Stimulated activated CD4-positive, alpha-beta T cell treated with anti-CD3 and anti-CD28 coated beads, TNF-alpha, amount 100 ng/mL, for 24 hours (primary cell): ENCODE data around the gene TM4SF1.
"Not testable (repeated sequence)": the region's sequence is repeated elsewhere in the genome, so short reads cannot be mapped to it uniquely, and the experiment has no call there.

Source experiments
- DNase-seq, 3 experiments: peaks; one replicate each; pipeline ENCODE4 v3.0.0-alpha.2; 2020; ENCODE audit warnings: low read depth in 3 of 3

The TM4SF1 gene

GRCh38 chr3:149343951-149344350, 33.5 kb downstream of the TM4SF1 start:
- DNase-seq: no peak

- DNase-seq: no peak
These were observed 34.8 kb downstream of the TM4SF1 start for GRCh38 chr3:149342413-149343380.

DNA sequence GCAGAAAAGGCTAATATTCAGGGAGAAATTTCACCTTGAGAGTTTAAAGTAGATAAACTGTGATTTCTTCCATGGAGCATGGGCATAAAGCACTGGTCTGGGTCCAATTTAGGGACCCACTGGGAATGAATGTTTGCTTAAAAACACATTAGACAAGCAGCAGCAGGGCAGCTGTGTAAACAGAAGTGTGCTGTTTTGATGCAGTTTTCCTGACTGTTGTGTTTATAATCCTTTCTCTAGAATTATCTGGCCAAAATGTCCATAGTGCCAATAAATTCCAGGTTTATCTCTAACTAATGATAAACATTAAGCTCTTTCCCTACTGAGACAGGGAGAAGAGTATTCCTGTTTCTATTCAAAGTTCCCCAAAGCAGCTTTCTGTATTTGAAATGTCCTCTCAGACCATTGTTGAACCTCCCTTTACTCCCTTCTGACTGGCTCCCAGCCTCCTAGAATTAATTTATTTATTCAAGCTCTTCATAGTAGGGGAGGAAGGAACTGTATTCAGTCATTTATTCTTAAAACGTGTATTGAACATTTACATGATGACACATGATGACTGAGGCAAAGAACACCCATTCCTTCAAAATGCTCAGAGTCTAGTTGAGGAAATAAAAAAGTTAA, 37.0 kb downstream of the TM4SF1 start:
- DNase-seq: no peak

GRCh38 chr3:149339931-149340309, 37.5 kb downstream of the TM4SF1 start:
- DNase-seq: no peak

DNA sequence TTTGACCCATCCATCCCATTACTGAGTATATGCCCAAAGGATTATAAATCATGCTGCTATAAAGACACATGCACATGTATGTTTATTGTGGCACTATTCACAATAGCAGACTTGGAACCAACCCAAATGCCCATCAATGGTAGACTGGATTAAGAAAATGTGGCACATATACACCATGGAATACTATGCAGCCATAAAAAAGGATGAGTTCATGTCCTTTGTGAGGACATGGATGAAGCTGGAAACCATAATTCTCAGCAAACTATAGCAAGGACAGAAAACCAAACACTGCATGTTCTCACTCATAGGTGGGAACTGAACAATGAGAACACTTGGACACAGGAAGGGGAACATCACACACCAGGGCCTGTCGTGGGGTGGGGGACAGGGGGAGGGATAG, 40.0 kb downstream of the TM4SF1 start:
- DNase-seq: not testable (repeated sequence)

DNA sequence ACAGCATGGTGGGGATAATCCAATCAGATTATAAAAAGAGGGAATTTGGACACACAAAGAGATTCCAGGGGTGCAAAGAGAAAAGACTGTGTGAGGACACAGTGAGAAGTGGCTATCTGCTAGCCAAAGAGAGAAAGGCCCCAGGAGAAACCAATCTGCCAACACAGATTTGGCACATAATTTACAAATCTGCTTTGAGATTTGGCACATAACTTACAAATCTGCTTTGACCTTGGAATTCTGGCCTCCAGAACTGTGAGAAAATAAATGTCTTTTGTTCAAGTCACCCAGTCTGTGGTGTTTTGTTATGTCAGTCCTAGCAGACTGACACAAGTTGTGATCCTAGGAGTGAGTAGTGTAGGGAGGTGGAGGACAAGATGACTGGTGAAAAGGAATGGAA, 40.5 kb downstream of the TM4SF1 start:
- no peak for DNase-seq

DNA sequence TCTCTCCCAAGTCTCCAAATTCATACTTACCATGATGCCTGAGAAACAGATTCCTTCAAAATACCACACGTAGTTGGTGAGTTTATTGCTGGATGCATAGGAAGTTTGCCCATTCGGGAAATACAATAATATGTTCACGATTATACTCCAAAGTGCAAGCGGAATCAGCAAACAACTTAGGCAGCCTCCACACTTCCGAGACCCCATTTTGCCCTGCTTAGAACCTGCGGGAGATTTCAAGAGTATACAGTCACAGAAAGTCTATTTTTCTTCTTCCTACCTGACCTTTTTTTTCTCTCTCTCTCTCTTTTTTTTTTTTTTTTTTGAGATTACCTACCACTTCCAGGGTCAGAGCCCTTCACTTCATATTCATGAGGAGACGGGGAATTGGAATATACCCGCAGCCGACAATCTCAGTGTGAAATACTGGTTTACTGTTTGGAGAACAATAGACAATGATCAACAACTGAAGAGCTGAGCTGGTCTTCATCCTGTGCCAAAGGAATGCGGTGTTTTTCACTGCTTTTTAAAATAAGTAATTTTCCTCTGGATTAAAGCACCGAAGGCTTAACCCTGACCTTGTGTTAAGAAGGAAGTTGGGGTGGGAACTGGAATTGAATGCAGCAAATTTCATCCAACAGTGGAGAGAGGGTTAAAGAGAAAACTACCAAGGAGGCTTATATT, 44.1 kb downstream of the TM4SF1 start, which contains the start of gene TM4SF18:
Gene TM4SF18 (minus strand): TSS at position 461 of the 684 bp plus-strand sequence. CDS start 254 bp downstream, at position 207.
- DNase-seq: no peak

GRCh38 chr3:149332771-149333170, 44.7 kb downstream of the TM4SF1 start:
- no peak for DNase-seq

- DNase-seq: no peak
These were observed 45.2 kb downstream of the TM4SF1 start for GRCh38 chr3:149332227-149332765.

DNA sequence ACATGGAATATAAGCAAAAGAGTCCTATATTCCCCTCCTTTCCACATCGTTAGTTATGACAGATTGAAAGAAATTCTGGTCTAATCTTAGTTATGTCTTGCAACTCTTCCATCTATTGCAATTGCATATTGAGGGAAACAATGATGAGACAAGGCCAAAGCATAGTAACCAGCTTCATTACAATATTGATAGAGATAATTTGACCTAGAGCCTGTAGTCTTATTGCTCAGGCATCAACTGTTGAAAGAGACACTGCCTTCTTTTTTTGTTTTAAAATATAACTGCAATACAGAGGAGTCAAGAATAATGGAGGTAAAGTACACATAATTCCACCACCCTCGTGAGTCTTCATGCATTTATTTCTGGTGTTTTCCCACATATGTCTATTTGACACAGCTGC, 46.1 kb downstream of the TM4SF1 start:
- DNase-seq: no peak

DNA sequence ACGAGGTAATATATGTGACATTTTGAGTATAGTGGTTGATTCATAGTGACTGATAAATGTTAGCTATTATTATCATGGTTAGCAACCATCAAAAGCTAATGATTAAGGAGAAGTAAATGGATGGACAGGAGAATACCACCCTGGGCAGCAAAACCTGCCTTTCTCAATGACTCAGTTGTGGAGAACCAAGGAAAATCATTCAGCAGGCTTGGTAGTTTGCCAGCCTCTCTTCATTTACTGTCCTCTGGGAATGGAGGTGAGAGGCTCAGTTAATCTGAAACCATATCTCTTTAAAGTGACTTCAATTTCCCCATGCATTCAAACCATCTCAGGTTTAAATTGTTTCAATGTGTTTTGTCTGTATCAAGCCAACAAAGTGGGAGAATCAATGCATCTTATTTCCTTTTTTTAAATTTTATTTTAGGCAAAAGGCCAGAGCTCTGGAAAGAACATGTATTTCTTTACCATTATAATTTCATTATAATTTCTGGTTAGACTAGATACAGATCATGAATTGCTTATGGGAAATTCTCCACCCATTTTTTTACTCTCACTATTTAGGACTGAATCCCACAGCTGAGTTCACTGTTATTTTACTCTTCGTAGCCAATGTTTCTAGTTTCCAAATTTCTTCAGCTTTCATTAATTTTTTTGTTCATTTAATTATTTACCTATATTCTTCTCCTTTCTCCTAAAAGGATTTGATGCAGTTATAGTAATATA, 46.7 kb downstream of the TM4SF1 start:
- no peak for DNase-seq

GRCh38 chr3:149327156-149327555, 50.3 kb downstream of the TM4SF1 start:
- DNase-seq: no peak

DNA sequence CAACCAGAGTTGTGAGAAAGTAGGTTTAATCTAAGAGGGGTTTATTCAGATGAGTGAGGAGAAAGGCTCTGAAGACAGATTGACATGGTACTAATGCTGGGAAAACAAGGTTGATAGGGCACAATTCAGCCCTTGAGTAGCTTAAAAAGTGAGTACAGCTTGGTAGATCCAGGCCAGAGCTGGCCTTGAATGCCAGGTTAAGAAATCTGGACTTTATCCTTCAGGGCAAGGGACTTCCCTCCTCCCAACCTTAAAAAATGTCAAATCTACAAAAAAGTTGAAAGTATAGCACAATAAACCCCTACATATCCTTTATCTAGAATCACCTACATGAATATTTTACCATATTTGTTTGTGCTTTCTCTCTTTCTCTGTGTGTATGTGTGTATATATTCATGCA, 51.9 kb downstream of the TM4SF1 start:
- DNase-seq: no peak

GRCh38 chr3:149324332-149324731, 53.1 kb downstream of the TM4SF1 start:
- no peak for DNase-seq

DNA sequence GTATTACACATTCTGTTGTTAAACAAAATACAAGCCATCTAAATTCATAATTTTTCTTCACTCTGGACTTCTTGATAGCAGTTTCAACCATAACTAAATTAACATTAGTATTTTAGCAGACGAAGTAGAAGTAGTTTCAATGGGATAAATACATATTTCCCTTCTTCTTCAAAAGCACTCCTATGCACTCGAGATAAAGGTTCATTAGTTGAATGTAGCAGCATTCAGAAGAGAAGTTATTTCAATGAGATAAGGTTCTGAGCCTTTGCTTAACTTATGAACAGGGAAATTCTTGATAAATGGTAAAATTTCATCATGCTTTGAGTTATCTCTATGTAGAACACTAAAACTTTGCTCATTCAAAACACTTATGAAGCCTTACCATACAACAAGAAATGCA, 55.8 kb downstream of the TM4SF1 start:
- no peak for DNase-seq

DNA sequence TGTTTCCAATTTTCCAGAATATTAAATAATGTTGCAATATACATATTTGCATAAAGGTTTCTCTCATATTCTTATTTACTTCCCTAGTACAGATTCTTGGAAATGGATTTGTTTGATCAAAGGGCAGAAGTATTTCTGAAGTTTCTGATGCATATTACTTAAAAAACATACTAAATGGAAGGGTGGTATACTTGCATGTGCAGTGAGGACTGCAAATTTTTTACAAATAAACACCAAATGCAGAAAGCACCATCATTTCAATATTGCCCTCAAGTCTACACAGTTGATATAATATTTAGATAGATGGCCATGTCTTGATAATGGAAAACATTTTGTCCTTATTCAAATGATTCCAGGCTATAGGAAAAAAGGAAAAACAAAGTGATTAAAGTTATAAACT, 56.3 kb downstream of the TM4SF1 start:
- DNase-seq: no peak

- DNase-seq: no peak
These were observed 57.7 kb downstream of the TM4SF1 start for GRCh38 chr3:149319750-149320149.
